ENCODE results near the gene EPHA8. TPM values are rescaled to one million over a fixed set of nuclear protein-coding genes. Genes with fewer than 3 reads are reported as not detected.
A peak's percentile ranks its signal among the peaks of the same experiment; 100 is the strongest.

The EPHA8 gene
- total RNA-seq, 1 donor from 2014 or later, result not detected

GRCh38 chr1:22556391-22557104 lies 6.7 kb upstream of the EPHA8 start:
- intact Hi-C loops (cut with micrococcal nuclease), result no loop called here
- DNase-seq, result no peak
- ATAC-seq, result no peak

GRCh38 chr1:22557341-22557950 lies 5.8 kb upstream of the EPHA8 start:
- intact Hi-C loops (cut with micrococcal nuclease), result no loop called here
- ATAC-seq, result no peak
- DNase-seq, result no peak

- ATAC-seq, result no peak
- no peak for DNase-seq
- intact Hi-C loops (cut with micrococcal nuclease), result no loop called here
Measured at GRCh38 chr1:22563671-22564602, 648 bp downstream of the EPHA8 start.

GRCh38 chr1:22566161-22566560 lies 2.9 kb downstream of the EPHA8 start:
- intact Hi-C loops (cut with micrococcal nuclease), result no loop called here
- DNase-seq (no peak), ATAC-seq (no peak)

- no peak for DNase-seq
- ATAC-seq, result no peak
- intact Hi-C loops (cut with micrococcal nuclease), result no loop called here
Measured at GRCh38 chr1:22567197-22567596, 3.9 kb downstream of the EPHA8 start.

- DNase-seq (no peak), ATAC-seq (no peak)
- intact Hi-C loops (cut with micrococcal nuclease), result no loop called here
Measured at GRCh38 chr1:22567994-22568393, 4.7 kb downstream of the EPHA8 start.

- no peak for ATAC-seq
- intact Hi-C loops (cut with micrococcal nuclease), result no loop called here
- DNase-seq, result no peak
Measured at GRCh38 chr1:22569269-22569668, 6.0 kb downstream of the EPHA8 start.

GRCh38 chr1:22570140-22570909 lies 7.0 kb downstream of the EPHA8 start:
- ATAC-seq (no peak), DNase-seq (no peak)
- intact Hi-C loops (cut with micrococcal nuclease), result no loop called here

- intact Hi-C loops (cut with micrococcal nuclease), result no loop called here
- no peak for DNase-seq
- ATAC-seq, result no peak
Measured at GRCh38 chr1:22572818-22573217, 9.5 kb downstream of the EPHA8 start.

GRCh38 chr1:22573237-22573636 lies 9.9 kb downstream of the EPHA8 start:
- intact Hi-C loops (cut with micrococcal nuclease), result no loop called here
- no peak for ATAC-seq
- no peak for DNase-seq

GRCh38 chr1:22575532-22576149 lies 12.4 kb downstream of the EPHA8 start:
- ATAC-seq, result peak; percentile 48
- intact Hi-C loops (cut with micrococcal nuclease), result no loop called here
- DNase-seq, result no peak

- intact Hi-C loops (cut with micrococcal nuclease), result no loop called here
- no peak for DNase-seq
- no peak for ATAC-seq
Measured at GRCh38 chr1:22576150-22576544, 12.9 kb downstream of the EPHA8 start.

GRCh38 chr1:22576617-22577016 lies 13.3 kb downstream of the EPHA8 start:
- intact Hi-C loops (cut with micrococcal nuclease), result no loop called here
- ATAC-seq (no peak), DNase-seq (no peak)

GRCh38 chr1:22578732-22579361 lies 15.6 kb downstream of the EPHA8 start:
- DNase-seq (no peak), ATAC-seq (no peak)
- intact Hi-C loops (cut with micrococcal nuclease), result no loop called here

- ATAC-seq, result peak; percentile 85
- intact Hi-C loops (cut with micrococcal nuclease), result no loop called here
- peak; percentile 61 for DNase-seq
Measured at GRCh38 chr1:22579541-22580155, 16.4 kb downstream of the EPHA8 start.

GRCh38 chr1:22582661-22583635 lies 19.7 kb downstream of the EPHA8 start:
- DNase-seq (peak; percentile 73), ATAC-seq (peak; percentile 77)
- intact Hi-C loops (cut with micrococcal nuclease), result no loop called here

GRCh38 chr1:22584001-22584562 lies 20.8 kb downstream of the EPHA8 start:
- intact Hi-C loops (cut with micrococcal nuclease), result no loop called here
- no peak for ATAC-seq
- no peak for DNase-seq

Data from left ventricle myocardium superior (tissue), 1 donor.